GM20431 (cell line): ENCODE results near the gene FBXO11.

Experiments
- in situ Hi-C: fragments of 300-500 bp; cut with MseI, MboI; formaldehyde crosslinking; loops from one replicate; pipeline ENCODE4 v1.15.0; 2020; ENCODE audit warnings: low sequenced_read_pairs; ENCODE audit not compliant: unreplicated experiment

Gene FBXO11

DNA sequence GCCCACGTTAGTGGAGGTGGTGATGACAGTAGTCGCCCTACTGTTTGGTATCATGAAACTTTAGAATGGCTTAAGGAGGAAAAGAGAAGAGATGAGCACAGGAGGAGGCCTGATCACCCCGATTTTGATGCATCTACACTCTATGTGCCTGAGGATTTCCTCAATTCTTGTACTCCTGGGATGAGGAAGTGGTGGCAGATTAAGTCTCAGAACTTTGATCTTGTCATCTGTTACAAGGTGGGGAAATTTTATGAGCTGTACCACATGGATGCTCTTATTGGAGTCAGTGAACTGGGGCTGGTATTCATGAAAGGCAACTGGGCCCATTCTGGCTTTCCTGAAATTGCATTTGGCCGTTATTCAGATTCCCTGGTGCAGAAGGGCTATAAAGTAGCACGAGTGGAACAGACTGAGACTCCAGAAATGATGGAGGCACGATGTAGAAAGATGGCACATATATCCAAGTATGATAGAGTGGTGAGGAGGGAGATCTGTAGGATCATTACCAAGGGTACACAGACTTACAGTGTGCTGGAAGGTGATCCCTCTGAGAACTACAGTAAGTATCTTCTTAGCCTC, 107.2 kb downstream of the FBXO11 start:
- in situ Hi-C loops, result no loop called here

DNA sequence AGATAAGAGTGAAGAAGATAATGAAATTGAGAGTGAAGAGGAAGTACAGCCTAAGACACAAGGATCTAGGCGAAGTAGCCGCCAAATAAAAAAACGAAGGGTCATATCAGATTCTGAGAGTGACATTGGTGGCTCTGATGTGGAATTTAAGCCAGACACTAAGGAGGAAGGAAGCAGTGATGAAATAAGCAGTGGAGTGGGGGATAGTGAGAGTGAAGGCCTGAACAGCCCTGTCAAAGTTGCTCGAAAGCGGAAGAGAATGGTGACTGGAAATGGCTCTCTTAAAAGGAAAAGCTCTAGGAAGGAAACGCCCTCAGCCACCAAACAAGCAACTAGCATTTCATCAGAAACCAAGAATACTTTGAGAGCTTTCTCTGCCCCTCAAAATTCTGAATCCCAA, 107.7 kb downstream of the FBXO11 start:
- in situ Hi-C loops, result no loop called here

DNA sequence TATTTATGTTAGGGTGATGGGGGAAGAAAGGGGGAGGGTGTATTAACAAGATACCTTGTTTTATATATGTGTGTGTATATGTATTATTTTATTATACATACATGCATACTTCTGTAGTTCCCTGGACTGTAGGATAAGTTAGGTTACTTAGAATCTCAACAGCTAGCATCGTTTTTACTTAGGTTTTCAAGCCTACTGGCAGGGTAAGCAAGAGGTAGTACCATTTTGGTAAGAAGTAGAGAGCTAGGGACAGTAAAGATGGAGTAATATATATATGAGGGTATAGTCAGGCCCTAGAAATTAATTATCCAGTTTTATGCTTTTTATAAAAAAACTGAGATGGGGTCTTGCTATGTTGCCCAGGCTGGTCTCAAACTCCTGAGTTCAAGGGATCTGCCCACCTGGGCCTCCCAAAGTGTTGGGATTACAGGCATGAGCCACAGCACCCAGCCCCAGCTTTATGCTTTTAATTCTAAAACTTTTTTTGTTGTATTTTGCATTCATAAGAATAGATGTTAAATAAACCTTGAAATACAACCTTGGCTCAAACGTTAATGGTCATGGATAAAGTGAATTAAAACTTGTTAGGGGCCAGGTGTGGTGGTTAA, 110.1 kb downstream of the FBXO11 start:
- in situ Hi-C loops, result no loop called here

DNA sequence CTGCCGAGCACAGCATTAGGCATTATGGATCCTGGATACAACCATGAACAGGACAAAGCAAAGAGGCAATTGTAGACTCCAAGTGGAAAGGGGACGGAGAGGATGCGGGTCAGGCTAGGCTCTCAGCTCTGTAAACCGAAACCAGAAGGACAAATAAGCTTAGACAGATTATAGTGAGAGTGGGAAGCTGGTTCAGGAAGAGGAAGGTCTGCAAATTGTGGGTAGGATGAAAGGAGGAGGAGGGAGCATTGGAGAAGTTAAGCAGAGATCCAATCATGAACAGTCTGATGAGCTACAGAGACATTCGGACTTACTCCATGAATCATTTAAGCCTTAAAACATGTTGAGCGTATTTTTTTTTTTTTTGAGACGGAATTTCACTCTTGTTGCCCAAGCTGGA, 120.3 kb downstream of the FBXO11 start:
- in situ Hi-C loops, result no loop called here

DNA sequence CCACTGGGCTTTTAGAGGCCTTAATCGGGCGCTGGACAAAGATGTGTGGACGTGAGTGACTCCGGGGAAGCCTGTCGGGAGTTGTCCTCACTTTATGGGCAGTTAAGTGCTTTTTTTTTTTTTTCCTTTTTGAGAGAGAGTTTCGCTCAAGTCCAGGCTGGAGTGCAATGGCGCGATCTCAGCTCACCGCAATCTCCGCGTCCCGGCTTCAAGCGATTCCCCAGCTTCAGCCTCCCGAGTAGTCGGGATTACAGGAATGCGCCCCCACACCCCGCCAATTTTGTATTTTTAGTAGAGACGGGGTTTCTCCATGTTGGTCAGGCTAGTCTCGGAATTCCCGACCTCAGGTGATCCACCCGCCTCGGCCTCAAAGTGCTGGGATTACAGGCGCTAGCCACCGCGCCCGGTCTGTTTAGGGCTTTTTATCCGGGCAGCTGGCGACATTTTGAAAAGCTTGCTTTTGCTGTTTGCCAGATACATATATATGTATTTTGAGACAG, 121.9 kb downstream of the FBXO11 start:
- in situ Hi-C loops, result no loop called here

- in situ Hi-C loops, result no loop called here
Measured at GRCh38 chr2:47783486-47784351, 122.6 kb downstream of the FBXO11 start.

DNA sequence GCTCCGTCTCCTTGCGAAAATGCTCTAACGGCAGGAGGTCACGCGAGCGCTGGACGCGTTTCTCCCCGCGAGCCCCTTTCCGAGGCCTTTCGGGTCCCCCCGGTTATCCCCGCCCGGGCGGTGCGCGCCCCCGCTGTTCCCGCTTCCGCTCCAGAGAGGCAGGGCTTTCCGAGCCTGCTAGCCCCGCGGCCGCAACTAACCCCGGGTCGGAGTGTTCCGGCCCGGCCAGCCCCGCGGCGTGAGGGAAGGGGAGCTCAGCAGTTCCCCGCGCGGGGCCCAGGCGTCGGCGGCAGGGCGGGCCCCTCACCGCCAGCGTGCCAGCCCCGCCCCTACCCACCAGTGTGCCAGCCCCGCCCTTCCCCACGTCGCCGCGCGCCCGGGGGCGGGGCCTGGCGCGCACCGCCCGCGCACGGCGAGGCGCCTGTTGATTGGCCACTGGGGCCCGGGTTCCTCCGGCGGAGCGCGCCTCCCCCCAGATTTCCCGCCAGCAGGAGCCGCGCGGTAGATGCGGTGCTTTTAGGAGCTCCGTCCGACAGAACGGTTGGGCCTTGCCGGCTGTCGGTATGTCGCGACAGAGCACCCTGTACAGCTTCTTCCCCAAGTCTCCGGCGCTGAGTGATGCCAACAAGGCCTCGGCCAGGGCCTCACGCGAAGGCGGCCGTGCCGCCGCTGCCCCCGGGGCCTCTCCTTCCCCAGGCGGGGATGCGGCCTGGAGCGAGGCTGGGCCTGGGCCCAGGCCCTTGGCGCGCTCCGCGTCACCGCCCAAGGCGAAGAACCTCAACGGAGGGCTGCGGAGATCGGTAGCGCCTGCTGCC, 123.4 kb downstream of the FBXO11 start, which contains the start of gene MSH6:
Gene MSH6 (plus strand): TSS at position 475 of the 815 bp plus-strand sequence. CDS start 89 bp downstream, at position 564.
- in situ Hi-C loops, result no loop called here

DNA sequence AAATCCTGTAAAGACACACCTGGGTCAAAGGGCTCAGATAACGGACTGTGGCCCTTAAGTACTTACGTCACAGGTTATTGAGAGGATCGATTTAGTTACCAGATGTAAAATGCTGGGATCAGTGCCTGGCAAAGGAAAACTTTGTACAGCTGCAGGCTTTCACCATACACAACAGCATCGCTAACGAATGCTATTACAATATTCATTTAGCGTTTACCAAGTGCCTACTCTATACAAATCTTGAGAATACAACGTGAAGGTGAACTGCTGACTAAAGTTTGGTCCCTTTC, 124.0 kb downstream of the FBXO11 start:
- in situ Hi-C loops, result no loop called here

DNA sequence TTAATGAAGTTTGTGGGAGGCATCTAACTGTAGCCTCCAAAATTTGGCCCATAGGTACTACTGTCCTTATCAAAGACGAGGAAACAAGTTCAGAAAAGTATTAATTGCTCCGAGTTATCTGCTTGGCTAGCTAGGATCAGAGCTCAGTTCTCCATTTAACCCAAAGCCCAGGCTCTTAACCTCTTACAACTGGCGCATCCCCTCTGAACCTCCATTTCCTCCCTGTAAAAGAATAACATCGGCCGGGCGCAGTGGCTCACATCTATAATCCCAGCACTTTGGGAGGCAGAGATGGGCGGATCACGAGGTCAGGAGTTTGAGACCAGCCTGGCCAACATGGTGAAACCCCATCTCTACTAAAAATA, 126.9 kb downstream of the FBXO11 start:
- in situ Hi-C loops, result loop anchor here (10.0 kb wide), 1 partner anchor 335 kb away; no protein-coding TSS in a partner anchor

- in situ Hi-C loops, result loop anchor here (10.0 kb wide), 1 partner anchor 334 kb away; no protein-coding TSS in a partner anchor
Measured at GRCh38 chr2:47778698-47779425, 127.4 kb downstream of the FBXO11 start.

- in situ Hi-C loops, result loop anchor here (10.0 kb wide), 1 partner anchor 333 kb away; no protein-coding TSS in a partner anchor
Measured at GRCh38 chr2:47777277-47777937, 128.9 kb downstream of the FBXO11 start.

- in situ Hi-C loops, result loop anchor here (10.0 kb wide), 1 partner anchor 330 kb away; no protein-coding TSS in a partner anchor
Measured at GRCh38 chr2:47774567-47774966, 131.7 kb downstream of the FBXO11 start.

- in situ Hi-C loops, result loop anchor here (10.0 kb wide), 1 partner anchor 328 kb away; no protein-coding TSS in a partner anchor
Measured at GRCh38 chr2:47772343-47772742, 134.0 kb downstream of the FBXO11 start.

DNA sequence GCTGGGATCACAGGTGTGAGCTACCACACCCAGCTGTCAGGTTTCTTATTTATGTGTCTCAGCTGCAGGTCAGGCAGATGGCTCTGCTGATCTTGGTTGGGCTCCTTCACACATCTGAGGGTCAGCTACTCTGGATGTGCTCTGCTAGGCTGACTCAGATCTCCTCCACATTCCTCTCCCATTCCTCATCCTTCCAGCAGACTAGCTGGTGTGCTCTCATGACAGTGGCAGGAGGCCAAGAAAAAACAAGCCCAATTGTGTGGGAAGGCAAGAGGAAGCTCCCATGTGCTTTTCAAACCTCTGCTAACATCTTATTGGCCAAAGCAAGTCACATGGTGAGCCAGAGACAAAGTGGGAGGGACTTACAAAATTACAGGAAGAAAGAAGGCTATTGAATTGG, 135.1 kb downstream of the FBXO11 start:
- in situ Hi-C loops, result loop anchor here (10.0 kb wide), 1 partner anchor 326 kb away; no protein-coding TSS in a partner anchor

DNA sequence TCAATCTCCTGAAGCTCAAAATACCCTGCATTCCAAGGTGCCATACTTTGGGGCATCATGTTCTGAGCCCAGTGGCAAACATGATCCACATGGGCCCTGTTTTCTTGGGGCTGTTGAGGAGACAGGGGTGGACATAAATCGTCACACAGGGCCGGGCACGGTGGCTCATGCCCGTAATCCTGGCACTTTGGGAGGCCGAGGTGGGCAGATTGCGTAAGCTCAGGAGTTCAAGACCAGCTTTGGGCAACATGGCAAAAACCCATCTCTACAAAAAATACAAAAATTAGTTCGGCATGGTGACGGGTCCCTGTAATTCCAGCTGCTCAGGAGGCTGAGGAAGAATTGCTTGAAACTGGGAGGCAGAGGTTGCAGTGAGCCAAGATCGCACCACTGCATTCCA, 137.0 kb downstream of the FBXO11 start:
- in situ Hi-C loops, result no loop called here

GRCh38 chr2:47767880-47768609, 138.3 kb downstream of the FBXO11 start:
- in situ Hi-C loops, result no loop called here

DNA sequence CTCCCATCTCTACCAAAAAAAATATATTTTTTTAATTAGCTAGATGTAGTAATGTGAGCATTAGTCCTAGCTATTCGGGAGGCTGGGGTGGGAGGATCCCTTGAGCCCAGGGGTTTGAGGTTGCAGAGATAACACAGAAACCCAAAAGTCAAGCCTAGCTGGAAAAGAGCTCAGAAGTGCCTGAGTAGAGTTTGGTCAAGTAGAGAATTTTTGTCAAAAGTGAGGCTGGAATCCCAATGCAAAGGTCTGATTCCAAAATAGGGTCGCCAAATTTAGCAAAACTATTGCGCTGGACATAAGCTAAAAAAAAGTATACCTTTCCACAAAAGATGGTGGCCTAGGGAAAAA, 138.8 kb downstream of the FBXO11 start:
- in situ Hi-C loops, result no loop called here

- in situ Hi-C loops, result no loop called here
Measured at GRCh38 chr2:47751856-47752414, 154.4 kb downstream of the FBXO11 start.
